Thymus (tissue), 11 donors: ENCODE results near the gene PTPRH. TPM values are rescaled to one million over a fixed set of nuclear protein-coding genes. Genes with fewer than 3 reads are reported as not detected.

ENCODE experiments used
- DNase-seq, 9 donors: peaks; one replicate each; pipeline ENCODE4 v3.0.0-alpha.2; 2013; ENCODE audit warnings: low spot score in 9 of 9, low read depth in 6 of 9, missing footprints in 1 of 9
- H3K27ac ChIP-seq, 2 donors: one replicate each; pipeline ENCODE4 v1.5.1; 2013; ENCODE audit warnings: control low read depth in 1 of 2, low read depth in 1 of 2, low read length in 1 of 2, mild to moderate bottlenecking in 1 of 2, moderate library complexity in 1 of 2
- H3K27me3 ChIP-seq, 2 donors: one replicate each; pipeline ENCODE4 v1.5.1; 2013; ENCODE audit warnings: low read length in 1 of 2; ENCODE audit not compliant: control insufficient read depth in 2 of 2, insufficient read depth in 1 of 2
- H3K36me3 ChIP-seq, 2 donors: one replicate each; pipeline ENCODE4 v1.5.1; 2013; ENCODE audit warnings: low read length in 1 of 2, mild to moderate bottlenecking in 1 of 2, moderate library complexity in 1 of 2; ENCODE audit not compliant: control insufficient read depth in 2 of 2, insufficient read depth in 2 of 2
- H3K4me1 ChIP-seq, 2 donors: one replicate each; pipeline ENCODE4 v1.5.1; 2013; ENCODE audit warnings: low read length in 2 of 2; ENCODE audit not compliant: control insufficient read depth in 2 of 2, insufficient read depth in 2 of 2
- H3K4me3 ChIP-seq, 2 donors: one replicate each; pipeline ENCODE4 v1.5.1; 2013; ENCODE audit warnings: low read length in 2 of 2, control low read depth in 1 of 2, mild to moderate bottlenecking in 1 of 2
- H3K9me3 ChIP-seq, 2 donors: one replicate each; pipeline ENCODE4 v1.5.1; 2013; ENCODE audit warnings: low read length in 1 of 2, mild to moderate bottlenecking in 1 of 2; ENCODE audit not compliant: control insufficient read depth in 2 of 2, insufficient read depth in 1 of 2
- WGBS: extraction: QIAGEN DNeasy Blood & Tissue Kit; methylation state at CpG from one replicate; pipeline ENCODE4 v1.1.7; 2013; 5-methylcytosine and 5-hydroxymethylcytosine counted together
- polyA plus RNA-seq: library from polyadenylated mRNA; stranded (reverse); fragments of 200-250 nt; gene quantifications from one replicate; pipeline ENCODE4 v1.2.3, GENCODE V29; 2013
- total RNA-seq: library from RNA; stranded (reverse); fragments of 120-200 nt; gene quantifications from one replicate; pipeline ENCODE4 v1.2.4, GENCODE V29; 2013
- donor health status: healthy.

Gene PTPRH
- total and polyA plus RNA-seq, 2 donors, result 0.14 to 0.28 TPM

GRCh38 chr19:55134736-55135135, 74.6 kb downstream of the PTPRH start:
- H3K36me3 ChIP-seq, result no peaks in the 10 kb centered on the region
- WGBS, result 1% methylated on average over 2 of the region's 3 CpGs
- no peaks in the 10 kb centered on the region for H3K9me3 ChIP-seq
- peaks cover 0 to 32% of the 10 kb centered on the region in 2 donors for H3K27me3 ChIP-seq
- H3K4me3 ChIP-seq, result no peak overlapping the region
- no peak for DNase-seq
- H3K27ac ChIP-seq, result no peak overlapping the region
- H3K4me1 ChIP-seq, result no peaks in the 10 kb centered on the region

GRCh38 chr19:55133639-55134444, 75.5 kb downstream of the PTPRH start:
- no peaks in the 10 kb centered on the region for H3K9me3 ChIP-seq
- no peak overlapping the region for H3K27ac ChIP-seq
- H3K4me3 ChIP-seq, result no peak overlapping the region
- H3K36me3 ChIP-seq, result no peaks in the 10 kb centered on the region
- no peak for DNase-seq
- no peaks in the 10 kb centered on the region for H3K4me1 ChIP-seq
- WGBS, result 83% methylated on average over 25 of the region's 25 CpGs
- peaks cover 0 to 34% of the 10 kb centered on the region in 2 donors for H3K27me3 ChIP-seq

- Histone ChIP-seq H3K27ac (no peak overlapping the region), H3K4me1 (no peaks in the 10 kb centered on the region), H3K27me3 (peaks cover 0 to 29% of the 10 kb centered on the region in 2 donors), H3K4me3 (no peak overlapping the region), H3K9me3 (no peaks in the 10 kb centered on the region), H3K36me3 (no peaks in the 10 kb centered on the region)
- no peak for DNase-seq
- WGBS, result 48% methylated on average over 14 of the region's 14 CpGs
Observed at GRCh38 chr19:55132453-55133129, 76.7 kb downstream of the PTPRH start.

- no peak overlapping the region for H3K27ac ChIP-seq
- H3K9me3 ChIP-seq, result no peaks in the 10 kb centered on the region
- no peak for DNase-seq
- no peak overlapping the region for H3K4me3 ChIP-seq
- H3K27me3 ChIP-seq, result peaks cover 0 to 28% of the 10 kb centered on the region in 2 donors
- no peaks in the 10 kb centered on the region for H3K36me3 ChIP-seq
- 92% methylated on average over 16 of the region's 16 CpGs for WGBS
- no peaks in the 10 kb centered on the region for H3K4me1 ChIP-seq
Observed at GRCh38 chr19:55131421-55131820, 77.9 kb downstream of the PTPRH start.

Other genes starting within 250 kb of the PTPRH start
- 9.8 TPM for gene NLRP2, start 243.1 kb downstream of the PTPRH start, total RNA-seq
- 9.2 TPM for gene NLRP2, start 243.1 kb downstream of the PTPRH start, polyA plus RNA-seq
- not detected for gene GP6, start 171.2 kb downstream of the PTPRH start, total RNA-seq
- gene GP6, start 171.2 kb downstream of the PTPRH start, polyA plus RNA-seq, result 0.16 TPM
- gene RDH13, start 146.4 kb downstream of the PTPRH start, total RNA-seq, result 6.2 TPM
- gene RDH13, start 146.4 kb downstream of the PTPRH start, polyA plus RNA-seq, result 6.5 TPM
- 2.3 TPM for gene EPS8L1, start 133.6 kb downstream of the PTPRH start, total RNA-seq
- gene EPS8L1, start 133.6 kb downstream of the PTPRH start, polyA plus RNA-seq, result 26.6 TPM
- 42.9 TPM for gene PPP1R12C, start 91.9 kb downstream of the PTPRH start, total RNA-seq
- gene PPP1R12C, start 91.9 kb downstream of the PTPRH start, polyA plus RNA-seq, result 194 TPM
- 4.3 TPM for gene TNNT1, start 60.3 kb downstream of the PTPRH start, total RNA-seq
- gene TNNT1, start 60.3 kb downstream of the PTPRH start, polyA plus RNA-seq, result 11.9 TPM
- 0.14 TPM for gene TNNI3, start 51.8 kb downstream of the PTPRH start, total RNA-seq
- 0.75 TPM for gene TNNI3, start 51.8 kb downstream of the PTPRH start, polyA plus RNA-seq
- gene DNAAF3, start 42.9 kb downstream of the PTPRH start, total RNA-seq, result 0.24 TPM
- 0.64 TPM for gene DNAAF3, start 42.9 kb downstream of the PTPRH start, polyA plus RNA-seq
- gene SYT5, start 29.2 kb downstream of the PTPRH start, total RNA-seq, result 0.24 TPM
- 0.32 TPM for gene SYT5, start 29.2 kb downstream of the PTPRH start, polyA plus RNA-seq
- 1.7 TPM for gene TMEM86B, start 19.3 kb upstream of the PTPRH start, total RNA-seq
- gene TMEM86B, start 19.3 kb upstream of the PTPRH start, polyA plus RNA-seq, result 39.7 TPM
- 36.0 TPM for gene PPP6R1, start 49.5 kb upstream of the PTPRH start, total RNA-seq
- 48.5 TPM for gene PPP6R1, start 49.5 kb upstream of the PTPRH start, polyA plus RNA-seq
- 16.4 TPM for gene HSPBP1, start 70.6 kb upstream of the PTPRH start, total RNA-seq
- gene HSPBP1, start 70.6 kb upstream of the PTPRH start, polyA plus RNA-seq, result 21.8 TPM
- gene BRSK1, start 74.5 kb upstream of the PTPRH start, total RNA-seq, result 3.1 TPM
- gene BRSK1, start 74.5 kb upstream of the PTPRH start, polyA plus RNA-seq, result 2.9 TPM
- 0.76 TPM for gene TMEM150B, start 115.8 kb upstream of the PTPRH start, total RNA-seq
- gene TMEM150B, start 115.8 kb upstream of the PTPRH start, polyA plus RNA-seq, result 2.0 TPM
- gene KMT5C, start 130.4 kb upstream of the PTPRH start, total RNA-seq, result 7.7 TPM
- 23.5 TPM for gene KMT5C, start 130.4 kb upstream of the PTPRH start, polyA plus RNA-seq
- gene COX6B2, start 145.2 kb upstream of the PTPRH start, total RNA-seq, result 2.6 TPM
- gene COX6B2, start 145.2 kb upstream of the PTPRH start, polyA plus RNA-seq, result 40.4 TPM
- gene GARIN5B, start 153.8 kb upstream of the PTPRH start, total RNA-seq, result not detected
- 0.05 TPM for gene GARIN5B, start 153.8 kb upstream of the PTPRH start, polyA plus RNA-seq
- 0.38 TPM for gene IL11, start 161.0 kb upstream of the PTPRH start, total RNA-seq
- gene IL11, start 161.0 kb upstream of the PTPRH start, polyA plus RNA-seq, result 1.5 TPM
- 0.14 TPM for gene TMEM190, start 167.3 kb upstream of the PTPRH start, total RNA-seq
- 3.4 TPM for gene TMEM190, start 167.3 kb upstream of the PTPRH start, polyA plus RNA-seq
- 2.5 TPM for gene TMEM238, start 174.8 kb upstream of the PTPRH start, total RNA-seq
- 0.23 TPM for gene TMEM238, start 174.8 kb upstream of the PTPRH start, polyA plus RNA-seq
- 667 TPM for gene RPL28, start 176.4 kb upstream of the PTPRH start, total RNA-seq
- 2,578 TPM for gene RPL28, start 176.4 kb upstream of the PTPRH start, polyA plus RNA-seq
- gene UBE2S, start 198.3 kb upstream of the PTPRH start, total RNA-seq, result 120 TPM
- gene UBE2S, start 198.3 kb upstream of the PTPRH start, polyA plus RNA-seq, result 14.6 TPM
- gene SHISA7, start 233.8 kb upstream of the PTPRH start, total RNA-seq, result 0.05 TPM
- 0.11 TPM for gene SHISA7, start 233.8 kb upstream of the PTPRH start, polyA plus RNA-seq